ENCODE results near the gene PSME3. TPM values are rescaled to one million over a fixed set of nuclear protein-coding genes. Genes with fewer than 3 reads are reported as not detected.

PSME3 gene
- total RNA-seq, 1 experiment from 2014 or later, result 195 TPM

GRCh38 chr17:42845556-42845917 is 12.3 kb downstream of the PSME3 start:
- peak in 1 of 2 experiments; percentile 23 for DNase-seq
- ChIA-PET POLR2A (no interaction called here), CTCF (interaction anchor here (1.1 to 2.9 kb wide), 5 partner anchors 22 to 152 kb away, joined by 4 to 25 read pairs (median 9); partner anchors contain the start of genes BECN1 and RPL27)
- Histone ChIP-seq H3K36me3 (ENCODE audit: control insufficient read depth, insufficient read depth, low read length) (peaks cover 4% of the 10 kb centered on the region), H3K9me3 (no peaks in the 10 kb centered on the region), H3K4me3 (ENCODE audit: low read depth, low read length) (no peak overlapping the region), H3K27me3 (replicated peaks; ENCODE audit: control insufficient read depth, insufficient read depth, low read length) (no peaks in the 10 kb centered on the region), H3K4me1 (no peaks in the 10 kb centered on the region)
- no TSS peak for BruUV-seq (replicated peaks)
- H3K27ac Mint-ChIP-seq (ENCODE audit: unreplicated experiment), result no peak overlapping the region
- no peak overlapping the region for H3K4me3 Mint-ChIP-seq (ENCODE audit: unreplicated experiment)
- H3K36me3 Mint-ChIP-seq (ENCODE audit: insufficient read depth, unreplicated experiment), result peaks cover 54% of the 10 kb centered on the region
- no peaks in the 10 kb centered on the region for H3K4me1 Mint-ChIP-seq (ENCODE audit: low read depth, unreplicated experiment)
- no peaks in the 10 kb centered on the region for H3K9me3 Mint-ChIP-seq (ENCODE audit: unreplicated experiment)
- intact Hi-C loops (cut with micrococcal nuclease; ENCODE audit: unreplicated experiment), result no loop called here
- no peaks in the 10 kb centered on the region for H3K27me3 Mint-ChIP-seq (ENCODE audit: insufficient read depth, unreplicated experiment)
- no peak for TF ChIP-seq CTCF (IDR thresholded peaks at IDR 0.05; ENCODE audit: insufficient read depth in 1 of 2, low read depth in 1 of 2, low read length in 1 of 2, severe bottlenecking in 1 of 2, unreplicated experiment in 1 of 2)

GRCh38 chr17:42845918-42846593 is 12.9 kb downstream of the PSME3 start:
- H3K4me3 Mint-ChIP-seq (ENCODE audit: unreplicated experiment), result no peak overlapping the region
- intact Hi-C loops (cut with micrococcal nuclease; ENCODE audit: unreplicated experiment), result no loop called here
- H3K27me3 ChIP-seq (replicated peaks; ENCODE audit: control insufficient read depth, insufficient read depth, low read length), result no peaks in the 10 kb centered on the region
- no peaks in the 10 kb centered on the region for H3K27me3 Mint-ChIP-seq (ENCODE audit: insufficient read depth, unreplicated experiment)
- BruUV-seq (replicated peaks), result no TSS peak
- ChIA-PET CTCF (interaction anchor here (1.3 to 2.7 kb wide), 4 partner anchors 22 to 152 kb away, joined by 4 to 10 read pairs (median 8); partner anchors contain the start of genes BECN1 and RPL27), POLR2A (no interaction called here)
- H3K36me3 Mint-ChIP-seq (ENCODE audit: insufficient read depth, unreplicated experiment), result peaks cover 49% of the 10 kb centered on the region
- TF ChIP-seq CTCF (IDR thresholded peaks at IDR 0.05; ENCODE audit: insufficient read depth in 1 of 2, low read depth in 1 of 2, low read length in 1 of 2, severe bottlenecking in 1 of 2, unreplicated experiment in 1 of 2), result no peak
- no peaks in the 10 kb centered on the region for H3K9me3 Mint-ChIP-seq (ENCODE audit: unreplicated experiment)
- H3K9me3 ChIP-seq, result no peaks in the 10 kb centered on the region
- no peaks in the 10 kb centered on the region for H3K4me1 Mint-ChIP-seq (ENCODE audit: low read depth, unreplicated experiment)
- peaks cover 4% of the 10 kb centered on the region for H3K36me3 ChIP-seq (ENCODE audit: control insufficient read depth, insufficient read depth, low read length)
- peak in 1 of 2 experiments; percentile 14 for DNase-seq
- H3K4me1 ChIP-seq, result no peaks in the 10 kb centered on the region
- H3K4me3 ChIP-seq (ENCODE audit: low read depth, low read length), result no peak overlapping the region
- H3K27ac Mint-ChIP-seq (ENCODE audit: unreplicated experiment), result peak overlapping the region; percentile 25

GRCh38 chr17:42846594-42847280 is 13.5 kb downstream of the PSME3 start:
- H3K4me1 ChIP-seq, result no peaks in the 10 kb centered on the region
- CTCF ChIA-PET, result interaction anchor here (0.9 to 2.7 kb wide), 3 partner anchors 23 to 151 kb away, joined by 3 to 10 read pairs (median 9); partner anchors contain the start of genes BECN1 and RPL27
- H3K4me1 Mint-ChIP-seq (ENCODE audit: low read depth, unreplicated experiment), result no peaks in the 10 kb centered on the region
- no peak overlapping the region for H3K4me3 Mint-ChIP-seq (ENCODE audit: unreplicated experiment)
- peaks cover 4% of the 10 kb centered on the region for H3K36me3 ChIP-seq (ENCODE audit: control insufficient read depth, insufficient read depth, low read length)
- H3K9me3 ChIP-seq, result no peaks in the 10 kb centered on the region
- peak overlapping the region; percentile 25 for H3K27ac Mint-ChIP-seq (ENCODE audit: unreplicated experiment)
- no peak for DNase-seq
- peaks cover 42% of the 10 kb centered on the region for H3K36me3 Mint-ChIP-seq (ENCODE audit: insufficient read depth, unreplicated experiment)
- no peak for TF ChIP-seq CTCF (IDR thresholded peaks at IDR 0.05; ENCODE audit: insufficient read depth in 1 of 2, low read depth in 1 of 2, low read length in 1 of 2, severe bottlenecking in 1 of 2, unreplicated experiment in 1 of 2)
- no peaks in the 10 kb centered on the region for H3K27me3 ChIP-seq (replicated peaks; ENCODE audit: control insufficient read depth, insufficient read depth, low read length)
- no peaks in the 10 kb centered on the region for H3K27me3 Mint-ChIP-seq (ENCODE audit: insufficient read depth, unreplicated experiment)
- intact Hi-C loops (cut with micrococcal nuclease; ENCODE audit: unreplicated experiment), result no loop called here
- H3K9me3 Mint-ChIP-seq (ENCODE audit: unreplicated experiment), result no peaks in the 10 kb centered on the region
- POLR2A ChIA-PET, result no interaction called here
- no peak overlapping the region for H3K4me3 ChIP-seq (ENCODE audit: low read depth, low read length)
- no TSS peak for BruUV-seq (replicated peaks)

Measured in Caco-2 (cell line).